T-helper 2 cell treated with Interferon-gamma antibody and Interleukin-4, amounts not matched to agents 5 μg/mL and 100 μg/mL, for 36 hours (primary cell): ENCODE data around the gene ICA1.
A peak's percentile ranks its signal among the peaks of the same experiment; 100 is the strongest.
"Not testable (repeated sequence)": the region's sequence is repeated elsewhere in the genome, so short reads cannot be mapped to it uniquely, and the experiment has no call there.

Source experiments
- DNase-seq: peaks from one replicate; pipeline ENCODE4 v3.0.0; 2021; ENCODE audit warnings: low spot score
- H3K27ac Mint-ChIP-seq: one replicate; pipeline ENCODE4 v1.8.0; 2021; ENCODE audit warnings: mild to moderate bottlenecking, mixed read lengths
- H3K27me3 Mint-ChIP-seq: one replicate; pipeline ENCODE4 v1.8.0; 2021; ENCODE audit warnings: low read depth, mixed read lengths
- H3K36me3 Mint-ChIP-seq: one replicate; pipeline ENCODE4 v1.8.0; 2021; ENCODE audit warnings: low read depth, mixed read lengths
- H3K4me1 Mint-ChIP-seq: one replicate; pipeline ENCODE4 v1.8.0; 2021; ENCODE audit warnings: low read depth, mixed read lengths
- H3K4me3 Mint-ChIP-seq: one replicate; pipeline ENCODE4 v1.8.0; 2022; ENCODE audit warnings: mild to moderate bottlenecking, moderate library complexity, mixed read lengths
- H3K9me3 Mint-ChIP-seq: one replicate; pipeline ENCODE4 v1.8.0; 2021; ENCODE audit warnings: mixed read lengths

Gene ICA1

DNA sequence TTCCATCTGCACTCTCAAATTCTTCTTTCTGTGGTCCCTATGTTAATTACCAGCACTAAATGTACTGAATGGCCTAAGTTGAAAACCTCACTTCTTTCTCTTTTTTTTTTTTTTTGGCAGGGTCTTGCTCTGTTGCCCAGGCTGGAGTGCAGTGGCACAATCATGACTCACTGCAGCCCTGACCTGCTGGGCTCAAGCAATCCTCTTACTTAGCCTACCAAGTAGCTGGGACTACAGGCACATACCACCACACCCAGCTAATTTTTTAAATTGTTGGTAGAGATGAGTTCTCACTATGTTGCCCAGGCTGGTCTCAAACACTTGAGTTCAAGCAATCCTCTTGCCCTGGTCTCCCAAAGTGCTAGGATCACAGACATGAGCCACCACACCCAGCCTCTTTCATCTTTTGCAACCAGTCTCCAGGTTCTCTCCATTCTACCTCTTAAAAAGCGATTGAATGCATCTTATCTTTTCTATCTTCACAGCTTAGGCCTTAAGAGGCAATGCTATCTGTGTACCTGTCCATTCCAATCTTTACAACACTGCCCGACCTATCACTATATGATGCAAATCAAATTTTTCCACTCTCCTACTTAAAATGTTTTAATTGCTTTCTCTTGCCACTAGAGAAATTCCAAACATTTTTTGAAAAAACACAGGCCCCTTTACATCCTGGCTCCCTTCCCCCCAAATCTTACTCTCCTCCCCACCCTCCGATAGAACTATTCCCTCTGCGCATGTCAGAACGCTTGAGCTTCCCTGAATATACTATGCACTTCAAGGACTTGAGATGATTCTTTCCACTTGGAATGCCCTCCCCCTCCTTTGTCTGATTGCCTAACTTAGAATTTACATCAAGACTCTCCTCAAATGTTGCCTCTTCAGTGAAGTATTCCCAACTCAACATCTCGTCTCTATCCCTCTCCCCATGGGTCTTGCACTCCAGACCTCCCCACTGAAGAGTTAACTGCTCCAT, 6.0 kb downstream of the ICA1 start:
- Mint-ChIP-seq H3K36me3 (no peaks in the 10 kb centered on the region), H3K9me3 (no peaks in the 10 kb centered on the region), H3K4me1 (peaks cover 5% of the 10 kb centered on the region), H3K27me3 (peaks cover 24% of the 10 kb centered on the region), H3K4me3 (no peak overlapping the region), H3K27ac (no peak overlapping the region)
- DNase-seq = no peak

- Mint-ChIP-seq H3K27ac (no peak overlapping the region), H3K36me3 (no peaks in the 10 kb centered on the region), H3K4me3 (no peak overlapping the region), H3K4me1 (no peaks in the 10 kb centered on the region), H3K9me3 (no peaks in the 10 kb centered on the region), H3K27me3 (peaks cover 16% of the 10 kb centered on the region)
- no peak for DNase-seq
Measured at GRCh38 chr7:8254667-8255066, 7.3 kb downstream of the ICA1 start.

DNA sequence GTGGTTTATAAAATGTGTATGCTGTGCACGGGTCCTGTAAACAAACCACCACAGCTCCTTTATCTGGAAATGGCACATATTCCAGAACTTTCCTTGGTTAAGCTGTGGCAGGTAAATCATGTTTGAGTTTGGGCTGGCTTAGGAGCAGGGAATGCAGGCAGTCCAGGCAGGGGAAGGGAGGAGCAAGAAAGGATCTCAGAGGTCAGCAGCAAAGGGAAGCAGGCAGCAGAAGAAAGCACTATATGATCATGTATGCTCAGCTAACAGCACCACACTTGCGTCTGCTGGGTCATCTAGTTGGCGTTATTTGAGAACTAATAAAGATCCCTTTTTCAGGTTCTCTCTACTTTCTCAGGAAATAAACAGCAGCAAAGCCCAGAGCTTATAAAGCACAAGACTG, 7.8 kb downstream of the ICA1 start:
- Mint-ChIP-seq H3K27ac (no peak overlapping the region), H3K4me1 (peaks cover under 1% of the 10 kb centered on the region), H3K27me3 (peaks cover 16% of the 10 kb centered on the region), H3K4me3 (no peak overlapping the region), H3K9me3 (no peaks in the 10 kb centered on the region), H3K36me3 (no peaks in the 10 kb centered on the region)
- DNase-seq = no peak

DNA sequence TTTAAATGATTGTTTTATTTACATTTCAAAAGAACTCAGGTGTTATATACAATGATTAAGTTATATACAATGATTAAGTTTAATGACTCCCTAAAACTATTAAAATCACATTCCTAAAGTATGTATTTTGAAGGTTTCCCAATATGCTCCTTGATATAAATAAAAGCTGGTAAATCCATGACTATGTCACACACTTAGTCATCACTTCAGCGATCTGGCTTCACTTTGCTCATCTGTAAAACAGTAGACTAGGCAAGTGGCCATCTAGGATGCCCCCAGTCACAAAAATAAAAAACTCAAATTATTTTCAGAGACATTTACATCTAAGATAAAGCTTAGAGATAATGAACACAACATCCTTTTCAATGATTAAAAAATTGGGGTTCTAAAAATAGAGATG, 10.8 kb downstream of the ICA1 start:
- Mint-ChIP-seq H3K36me3 (no peaks in the 10 kb centered on the region), H3K9me3 (no peaks in the 10 kb centered on the region), H3K27ac (no peak overlapping the region), H3K4me3 (no peak overlapping the region), H3K27me3 (peaks cover 13% of the 10 kb centered on the region), H3K4me1 (peaks cover 4% of the 10 kb centered on the region)
- DNase-seq = no peak

DNA sequence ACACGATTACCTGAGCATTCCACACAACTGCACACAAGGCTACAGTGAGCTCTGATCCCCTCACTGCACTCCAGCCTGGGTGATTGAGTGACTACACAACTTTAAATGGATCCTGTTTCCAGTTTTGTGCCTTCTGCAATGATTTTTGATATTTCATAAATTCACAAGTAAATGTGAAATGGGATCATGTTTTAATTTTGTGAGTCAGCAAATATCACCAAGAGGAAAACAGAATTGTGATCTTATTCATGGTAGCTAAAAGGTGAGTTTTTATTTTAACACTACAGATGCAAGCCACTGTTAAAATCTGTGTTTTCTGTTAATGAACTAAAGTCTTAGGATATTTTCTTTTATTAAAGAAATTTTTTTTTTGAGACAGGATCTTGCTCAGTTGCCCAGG, 11.4 kb downstream of the ICA1 start:
- Mint-ChIP-seq H3K27me3 (peaks cover 13% of the 10 kb centered on the region), H3K4me1 (peaks cover 4% of the 10 kb centered on the region), H3K36me3 (no peaks in the 10 kb centered on the region), H3K27ac (no peak overlapping the region), H3K9me3 (no peaks in the 10 kb centered on the region), H3K4me3 (no peak overlapping the region)
- no peak for DNase-seq

DNA sequence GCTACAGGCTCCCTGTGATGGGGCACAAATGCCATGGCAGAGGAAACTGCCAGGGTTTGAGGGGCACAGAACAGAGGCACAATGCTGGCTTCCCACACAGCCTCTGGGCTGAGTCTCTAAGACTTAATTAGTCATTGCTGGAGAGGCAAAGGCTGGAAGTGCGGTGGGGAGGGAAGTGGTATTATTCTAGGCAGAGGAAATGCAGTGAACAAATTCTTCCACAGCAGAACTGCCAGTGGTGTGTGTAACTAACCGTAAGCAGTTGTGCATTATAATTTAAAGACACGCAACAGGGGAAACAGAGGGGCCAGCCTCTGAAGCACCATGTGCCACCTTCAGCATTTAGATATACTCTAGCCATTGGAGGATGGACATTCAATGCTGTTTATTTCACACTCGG, 12.8 kb downstream of the ICA1 start:
- peaks cover 11% of the 10 kb centered on the region for H3K27me3 Mint-ChIP-seq
- no peak overlapping the region for H3K27ac Mint-ChIP-seq
- peak; percentile 19 for DNase-seq
- H3K4me3 Mint-ChIP-seq = no peak overlapping the region
- peaks cover 4% of the 10 kb centered on the region for H3K4me1 Mint-ChIP-seq
- no peaks in the 10 kb centered on the region for H3K36me3 Mint-ChIP-seq
- peaks cover 11% of the 10 kb centered on the region for H3K9me3 Mint-ChIP-seq

DNA sequence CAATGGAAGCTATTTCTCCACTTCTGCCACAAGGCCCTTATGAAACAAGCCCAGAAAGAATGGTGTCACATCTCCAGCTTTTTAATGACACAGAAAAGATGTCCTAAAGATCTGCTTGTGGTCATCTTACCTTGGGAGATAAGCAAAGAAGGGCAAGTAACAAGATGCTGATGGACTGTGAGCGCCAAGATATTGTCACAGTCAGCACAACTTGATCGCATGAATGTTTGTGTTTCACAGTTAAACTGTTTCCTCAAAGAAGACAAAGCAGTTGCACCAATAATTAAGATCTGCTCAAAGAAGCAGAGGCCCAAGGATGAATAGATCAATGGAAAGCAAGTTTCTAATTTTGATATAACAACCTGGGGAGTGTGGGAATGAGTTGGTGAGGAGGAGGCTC, 15.9 kb downstream of the ICA1 start:
- H3K4me3 Mint-ChIP-seq = no peak overlapping the region
- H3K27ac Mint-ChIP-seq = no peak overlapping the region
- DNase-seq = no peak
- peaks cover 2% of the 10 kb centered on the region for H3K36me3 Mint-ChIP-seq
- H3K27me3 Mint-ChIP-seq = peaks cover 15% of the 10 kb centered on the region
- peaks cover 4% of the 10 kb centered on the region for H3K4me1 Mint-ChIP-seq
- peaks cover 21% of the 10 kb centered on the region for H3K9me3 Mint-ChIP-seq

GRCh38 chr7:8245032-8245431, 16.9 kb downstream of the ICA1 start:
- H3K4me1 Mint-ChIP-seq, H3K27ac Mint-ChIP-seq, H3K4me3 Mint-ChIP-seq, H3K36me3 Mint-ChIP-seq, DNase-seq: not testable (repeated sequence)
- Mint-ChIP-seq H3K27me3 (peaks cover 20% of the 10 kb centered on the region), H3K9me3 (peaks cover 21% of the 10 kb centered on the region)

GRCh38 chr7:8243059-8243458, 18.9 kb downstream of the ICA1 start:
- H3K27ac Mint-ChIP-seq, DNase-seq, H3K4me1 Mint-ChIP-seq, H3K4me3 Mint-ChIP-seq, H3K36me3 Mint-ChIP-seq: not testable (repeated sequence)
- Mint-ChIP-seq H3K9me3 (peaks cover 21% of the 10 kb centered on the region), H3K27me3 (peaks cover 16% of the 10 kb centered on the region)

- peaks cover 19% of the 10 kb centered on the region for H3K27me3 Mint-ChIP-seq
- not testable (repeated sequence) for H3K27ac Mint-ChIP-seq, DNase-seq
Measured at GRCh38 chr7:8239702-8240362, 22.1 kb downstream of the ICA1 start.

DNA sequence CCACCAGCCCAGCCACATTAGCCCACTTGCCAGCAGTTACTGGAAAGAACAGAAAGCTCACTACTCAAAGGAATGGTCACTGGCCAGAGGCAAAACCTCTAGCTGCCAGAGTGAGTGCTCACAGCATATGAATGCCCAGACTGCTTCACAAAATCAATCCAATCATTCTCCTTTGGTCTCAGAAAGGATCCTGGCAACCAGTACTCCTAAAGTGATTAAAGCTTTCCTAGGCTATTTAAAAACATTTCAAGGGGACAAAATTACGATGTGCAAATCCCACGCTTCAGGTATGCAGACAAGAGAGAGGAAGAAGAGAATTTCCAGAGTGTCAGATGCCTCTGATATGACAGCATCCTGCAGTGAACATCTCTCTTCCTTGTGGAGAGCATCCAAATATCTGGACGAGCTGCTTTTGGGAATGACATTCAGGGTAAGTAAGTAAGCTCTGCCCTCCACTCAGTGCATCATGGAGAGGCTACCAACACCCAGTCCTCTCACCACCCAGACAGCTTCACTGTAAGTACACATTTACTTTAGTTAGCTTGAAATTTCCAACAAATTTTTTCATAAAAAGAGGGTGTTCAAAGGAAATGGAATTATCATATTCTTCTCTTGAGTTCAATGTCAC, 25.1 kb downstream of the ICA1 start:
- Mint-ChIP-seq H3K27ac (no peak overlapping the region), H3K27me3 (peaks cover 16% of the 10 kb centered on the region), H3K9me3 (no peaks in the 10 kb centered on the region), H3K36me3 (no peaks in the 10 kb centered on the region), H3K4me1 (peaks cover 6% of the 10 kb centered on the region), H3K4me3 (no peak overlapping the region)
- no peak for DNase-seq

More at GRCh38 chr7:8239702-8240362, 22.1 kb downstream of the ICA1 start:
- H3K9me3 Mint-ChIP-seq = peaks cover 18% of the 10 kb centered on the region
- H3K36me3 Mint-ChIP-seq, H3K4me1 Mint-ChIP-seq, H3K4me3 Mint-ChIP-seq: not testable (repeated sequence)

GRCh38 chr7:8232999-8233847, 28.7 kb downstream of the ICA1 start:
- no peaks in the 10 kb centered on the region for H3K9me3 Mint-ChIP-seq
- peaks cover 3% of the 10 kb centered on the region for H3K27me3 Mint-ChIP-seq
- peak overlapping the region; percentile 62 for H3K27ac Mint-ChIP-seq
- H3K4me3 Mint-ChIP-seq = no peak overlapping the region
- H3K4me1 Mint-ChIP-seq = peaks cover 7% of the 10 kb centered on the region
- peak; percentile 48 for DNase-seq
- no peaks in the 10 kb centered on the region for H3K36me3 Mint-ChIP-seq

- no peaks in the 10 kb centered on the region for H3K36me3 Mint-ChIP-seq
- no peak overlapping the region for H3K27ac Mint-ChIP-seq
- DNase-seq = no peak
- no peak overlapping the region for H3K4me3 Mint-ChIP-seq
- H3K9me3 Mint-ChIP-seq = no peaks in the 10 kb centered on the region
- peaks cover 9% of the 10 kb centered on the region for H3K4me1 Mint-ChIP-seq
- H3K27me3 Mint-ChIP-seq = peaks cover 7% of the 10 kb centered on the region
Measured at GRCh38 chr7:8229927-8230326, 32.0 kb downstream of the ICA1 start.
